ENCODE measurements around the gene PRXL2B.
"Not testable (repeated sequence)": the region's sequence is repeated elsewhere in the genome, so short reads cannot be mapped to it uniquely, and the experiment has no call there.

PRXL2B gene

GRCh38 chr1:2623571-2624337, 37.2 kb downstream of the PRXL2B start:
- no peak for DNase-seq

- DNase-seq = no peak
Measured at GRCh38 chr1:2624735-2625300, 38.2 kb downstream of the PRXL2B start.

GRCh38 chr1:2625311-2625710, 38.7 kb downstream of the PRXL2B start:
- no peak for DNase-seq

- not testable (repeated sequence) for DNase-seq
Measured at GRCh38 chr1:2625748-2626147, 39.2 kb downstream of the PRXL2B start.

GRCh38 chr1:2627746-2628145, 41.2 kb downstream of the PRXL2B start:
- no peak for DNase-seq

GRCh38 chr1:2628191-2628932, 41.8 kb downstream of the PRXL2B start:
- DNase-seq = no peak

GRCh38 chr1:2628933-2629626, 42.5 kb downstream of the PRXL2B start:
- no peak for DNase-seq

GRCh38 chr1:2629627-2630497, 43.3 kb downstream of the PRXL2B start:
- no peak for DNase-seq

GRCh38 chr1:2630498-2631135, 44.0 kb downstream of the PRXL2B start:
- no peak for DNase-seq

GRCh38 chr1:2631136-2632050, 44.8 kb downstream of the PRXL2B start:
- no peak for DNase-seq

- no peak for DNase-seq
Measured at GRCh38 chr1:2632051-2632430, 45.5 kb downstream of the PRXL2B start.

- DNase-seq = no peak
Measured at GRCh38 chr1:2632561-2633361, 46.2 kb downstream of the PRXL2B start, which contains the start of gene MMEL1. MMEL1 (minus strand) TSS chr1:2633016; CDS start chr1:2629484, 3,532 bp downstream.

GRCh38 chr1:2633366-2633935, 46.9 kb downstream of the PRXL2B start:
- DNase-seq = no peak

- DNase-seq = no peak
Measured at GRCh38 chr1:2633936-2634491, 47.4 kb downstream of the PRXL2B start.

GRCh38 chr1:2635361-2636010, 48.9 kb downstream of the PRXL2B start:
- no peak for DNase-seq

GRCh38 chr1:2636733-2637132, 50.2 kb downstream of the PRXL2B start:
- DNase-seq = no peak

GRCh38 chr1:2637442-2638145, 51.0 kb downstream of the PRXL2B start:
- no peak for DNase-seq
